Prostate gland (tissue), 2 donors: ENCODE results near the gene KCNQ1.

Experiments
- CTCF ChIP-seq, 4 experiments: fragments of 200-600 bp in 2 of 4; fragments of 450-650 bp in 2 of 4; sonication (generic) in 2 of 4; IDR thresholded peaks; 1 replicate in 3 of 4; 2 replicates in 1 of 4; pipeline ENCODE4 v1.5.1; 2016 to 2019; ENCODE audit warnings: antibody characterized with exemption in 4 of 4, mild to moderate bottlenecking in 2 of 4, moderate library complexity in 2 of 4
- POLR2AphosphoS5 ChIP-seq: sonication (generic); formaldehyde crosslinking; IDR thresholded peaks from one replicate; pipeline ENCODE4 v1.6.1; 2017; ENCODE audit warnings: antibody characterized with exemption

DNA sequence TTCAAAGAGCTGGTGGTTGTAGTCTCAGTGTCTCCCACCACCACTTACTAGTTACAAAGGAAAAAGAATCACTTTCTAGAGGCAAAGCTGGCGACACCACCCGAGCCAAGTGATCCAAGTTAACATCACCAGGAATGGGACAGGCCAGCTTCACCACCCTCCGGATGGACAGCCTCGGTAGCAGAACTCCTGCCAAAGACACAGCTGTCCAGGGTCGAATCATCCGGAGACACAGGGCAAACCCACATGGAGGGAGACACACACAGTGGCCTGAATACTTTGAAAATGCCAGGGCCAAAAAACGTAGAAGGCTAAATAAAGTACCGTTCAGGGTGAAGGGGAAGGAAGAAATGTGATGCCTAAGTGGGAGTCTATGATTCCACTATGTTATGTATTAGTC lies 33.1 kb downstream of the KCNQ1 start:
- no peak for TF ChIP-seq CTCF (IDR thresholded peaks at IDR 0.05)
- TF ChIP-seq POLR2AphosphoS5 = no peak
